NCI-H460 (cell line): ENCODE results near the gene TNIK. TPM values are rescaled to one million over a fixed set of nuclear protein-coding genes. Genes with fewer than 3 reads are reported as not detected.
A peak's percentile ranks its signal among the peaks of the same experiment; 100 is the strongest.

Experiments
- DNase-seq: peaks from one replicate; pipeline ENCODE4 v3.0.0-alpha.2; 2016; ENCODE audit warnings: low read depth; ENCODE audit errors: extremely low read depth
- polyA plus RNA-seq: library from polyadenylated mRNA; depleted of rRNA; stranded (reverse); fragments of >200 nt; gene quantifications from 2 replicates; pipeline ENCODE4 v1.2.3, GENCODE V29; 2014; cell fraction: nucleus; rRNA removed
- total RNA-seq: library from RNA; depleted of rRNA; stranded (reverse); fragments of >200 nt; shearing (Covaris generic); gene quantifications from 2 replicates; pipeline ENCODE4 v1.2.3, GENCODE V29; 2014; rRNA removed

The TNIK gene
- 0.46 and 1.1 TPM in 2 replicates for total RNA-seq
- 0.97 TPM in 1 of 2 replicates, not detected in the other for polyA plus RNA-seq

DNA sequence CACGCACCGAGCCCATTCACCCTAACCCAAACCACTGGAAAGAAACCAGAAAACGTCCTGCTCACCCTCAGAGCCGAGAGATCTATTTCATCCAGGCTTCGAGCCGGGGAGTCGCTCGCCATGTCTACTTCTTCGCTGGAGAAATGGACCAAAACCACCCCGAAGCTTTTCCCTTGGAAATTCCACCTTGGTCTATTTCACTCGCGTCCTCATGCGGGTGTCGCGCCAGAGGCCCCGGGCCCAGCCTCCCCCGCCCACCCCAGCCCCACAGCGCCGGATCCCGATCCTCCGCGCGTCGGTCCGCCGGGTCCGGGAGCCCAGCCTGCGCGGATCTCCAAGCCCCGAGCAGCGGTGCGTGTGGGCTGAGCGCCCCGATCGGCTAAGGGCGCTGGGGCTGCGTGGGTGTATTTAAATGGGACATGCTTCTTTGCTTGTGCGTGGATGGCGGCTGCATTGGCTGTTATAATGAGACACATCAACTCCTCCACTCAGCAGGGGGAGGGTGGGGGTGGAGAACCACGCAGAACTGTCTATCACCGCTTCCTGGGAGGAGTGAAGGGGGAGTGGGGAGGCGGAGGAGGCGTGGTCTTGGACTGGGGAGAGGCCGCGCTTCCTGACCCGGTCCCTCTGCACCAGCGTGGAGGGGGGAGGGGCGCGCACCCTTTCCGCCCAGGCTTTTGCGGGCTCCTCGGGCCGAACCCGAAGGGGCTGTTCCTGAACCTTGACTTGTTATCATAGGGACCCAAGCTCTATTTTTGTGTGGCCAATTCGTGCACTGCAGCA lies at the start of gene TNIK:
Gene TNIK, minus strand, starts transcription at position 464 of the 783 bp plus-strand sequence. Its CDS starts 342 bp downstream, at position 122.
- peak; percentile 55 for DNase-seq

GRCh38 chr3:171508676-171509075 lies 48.5 kb upstream of the TNIK start:
- no peak for DNase-seq

DNA sequence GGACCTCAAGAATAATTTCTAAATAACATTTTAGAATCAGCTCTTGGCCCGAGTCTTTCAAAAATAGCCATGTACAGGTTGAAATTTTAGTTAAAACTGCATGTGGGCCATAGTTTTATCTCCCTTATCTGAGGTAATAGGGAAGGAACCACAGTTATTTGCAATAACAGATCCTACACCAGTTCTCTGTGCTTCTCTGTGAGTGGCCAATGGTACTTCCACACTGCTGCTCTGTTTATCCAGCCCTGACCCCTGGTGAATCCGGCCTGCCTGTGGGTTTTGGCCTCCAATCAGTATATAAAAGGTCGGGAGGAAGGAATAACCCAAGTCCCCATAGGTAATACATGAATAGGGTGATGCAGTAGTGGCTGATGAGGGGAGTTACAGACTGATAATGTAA lies 48.0 kb upstream of the TNIK start:
- no peak for DNase-seq

GRCh38 chr3:171506743-171507319 lies 46.6 kb upstream of the TNIK start:
- no peak for DNase-seq

DNA sequence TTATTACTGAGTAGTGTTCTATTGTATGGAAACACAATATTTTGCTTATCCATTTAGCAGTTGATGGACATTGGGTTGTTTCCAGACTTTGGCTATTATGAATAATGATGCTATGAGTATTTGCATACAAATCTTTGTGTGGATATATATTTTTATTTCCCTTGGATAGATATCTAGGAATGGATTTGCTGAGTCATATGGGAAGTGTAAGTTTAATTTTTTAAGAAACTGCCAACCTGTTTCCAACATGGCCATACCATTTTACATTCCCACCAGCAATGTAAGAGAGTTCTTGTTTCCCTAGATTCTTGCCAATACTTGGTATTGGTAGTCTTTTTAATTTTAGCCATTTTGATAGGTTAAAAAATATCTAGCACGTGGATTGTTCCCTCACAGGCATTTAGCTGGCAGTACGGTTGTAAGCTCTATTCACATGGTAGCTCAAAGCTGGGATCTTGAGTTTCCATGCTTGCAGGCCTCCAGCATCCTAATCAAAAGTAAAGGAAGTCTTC lies 45.7 kb upstream of the TNIK start:
- no peak for DNase-seq

DNA sequence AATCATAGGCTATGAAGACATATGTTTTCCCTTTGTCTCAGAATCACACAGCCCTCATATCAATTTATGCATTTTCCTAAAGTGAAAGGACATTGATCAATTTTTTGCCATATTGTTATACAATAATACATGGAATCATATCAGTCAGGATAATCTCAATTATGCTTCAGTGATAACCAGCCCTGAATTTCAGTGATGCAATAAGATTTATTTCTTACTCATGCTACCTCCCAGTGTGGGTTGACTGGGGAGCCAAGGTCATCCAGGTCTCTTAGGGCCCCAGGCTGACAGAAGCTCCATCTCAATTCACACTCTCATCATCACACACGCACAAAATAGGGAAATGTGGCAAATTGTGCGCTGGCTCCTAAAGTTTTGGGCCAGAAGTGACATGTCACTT lies 44.2 kb upstream of the TNIK start:
- no peak for DNase-seq

GRCh38 chr3:171503817-171504216 lies 43.6 kb upstream of the TNIK start:
- no peak for DNase-seq

- no peak for DNase-seq
Observed at GRCh38 chr3:171498921-171499320, 38.7 kb upstream of the TNIK start.

DNA sequence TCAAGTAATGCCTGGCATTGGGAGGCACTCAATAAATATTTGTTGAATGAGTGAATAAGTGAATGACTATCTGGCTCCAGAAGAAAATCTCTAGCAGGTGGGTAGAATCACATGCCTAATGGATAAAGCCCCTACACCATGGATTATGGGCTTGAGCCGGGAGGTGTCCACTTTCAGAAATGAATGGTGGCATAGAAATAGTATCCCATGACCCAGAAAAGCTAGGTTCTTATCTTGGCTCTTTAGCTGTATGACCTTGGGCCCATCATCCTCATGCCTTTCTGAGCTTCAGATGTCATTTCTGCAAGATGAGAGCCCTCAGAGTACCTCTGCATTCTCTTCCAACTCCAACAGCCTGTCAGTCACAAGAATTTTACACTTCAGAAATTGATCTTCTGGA lies 37.3 kb upstream of the TNIK start:
- DNase-seq: no peak

GRCh38 chr3:171495413-171495812 lies 35.2 kb upstream of the TNIK start:
- no peak for DNase-seq

DNA sequence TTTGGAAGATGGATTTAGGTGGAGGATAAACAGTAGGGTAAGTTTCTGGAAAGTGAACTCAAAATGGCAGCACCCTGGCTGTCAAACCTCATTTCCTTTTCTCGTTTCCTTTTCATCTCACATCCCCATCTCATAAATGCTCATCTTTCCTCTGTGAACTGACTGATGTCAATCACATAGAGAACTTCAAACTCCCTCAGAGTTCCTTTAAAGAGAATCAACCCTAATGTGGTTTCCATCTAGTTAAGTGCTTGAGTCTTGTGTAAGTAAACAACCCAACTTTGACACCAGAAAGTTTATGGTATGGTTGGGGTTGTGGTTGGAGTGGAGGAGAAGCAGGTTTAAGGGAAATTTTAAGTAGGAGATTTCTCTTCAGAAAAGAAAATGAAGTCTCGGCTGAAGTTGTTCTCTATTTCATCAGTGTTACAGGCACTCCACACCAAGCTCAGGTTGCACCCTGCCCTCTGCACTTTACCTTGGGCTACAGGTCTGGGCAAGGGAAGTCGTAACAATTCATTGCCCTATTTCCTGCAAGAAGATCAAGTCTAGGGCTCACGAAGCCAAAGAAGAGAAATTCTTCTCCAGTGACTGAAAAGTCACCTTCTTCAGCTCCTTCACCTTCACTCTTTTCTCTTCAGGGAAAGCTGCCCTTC lies 34.4 kb upstream of the TNIK start:
- DNase-seq: no peak

- no peak for DNase-seq
Observed at GRCh38 chr3:171491361-171491760, 31.2 kb upstream of the TNIK start.

DNA sequence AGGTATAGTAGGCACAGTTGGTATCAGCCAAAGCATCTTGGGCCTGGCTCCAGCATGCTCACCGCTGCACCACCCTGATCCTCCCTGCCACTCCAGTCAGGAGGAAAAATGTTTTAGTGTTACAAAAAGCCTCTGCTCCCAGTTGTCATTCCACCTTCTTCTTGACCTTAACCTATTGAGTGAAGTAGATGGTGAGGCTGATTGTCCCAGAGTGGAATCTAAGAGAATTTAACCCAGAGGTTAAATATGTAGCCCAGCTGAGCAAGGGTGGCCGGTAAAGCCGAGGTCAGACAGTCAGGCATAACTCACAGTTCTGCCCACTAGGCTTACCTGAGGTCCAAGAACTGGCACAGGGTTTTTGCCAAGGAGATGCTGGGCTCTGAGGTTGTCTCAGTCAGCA lies 30.7 kb upstream of the TNIK start:
- no peak for DNase-seq

- no peak for DNase-seq
Observed at GRCh38 chr3:171489348-171489747, 29.1 kb upstream of the TNIK start.

GRCh38 chr3:171488479-171488878 lies 28.3 kb upstream of the TNIK start:
- DNase-seq: no peak

GRCh38 chr3:171487382-171487781 lies 27.2 kb upstream of the TNIK start:
- DNase-seq: no peak

GRCh38 chr3:171485338-171485737 lies 25.1 kb upstream of the TNIK start:
- no peak for DNase-seq

DNA sequence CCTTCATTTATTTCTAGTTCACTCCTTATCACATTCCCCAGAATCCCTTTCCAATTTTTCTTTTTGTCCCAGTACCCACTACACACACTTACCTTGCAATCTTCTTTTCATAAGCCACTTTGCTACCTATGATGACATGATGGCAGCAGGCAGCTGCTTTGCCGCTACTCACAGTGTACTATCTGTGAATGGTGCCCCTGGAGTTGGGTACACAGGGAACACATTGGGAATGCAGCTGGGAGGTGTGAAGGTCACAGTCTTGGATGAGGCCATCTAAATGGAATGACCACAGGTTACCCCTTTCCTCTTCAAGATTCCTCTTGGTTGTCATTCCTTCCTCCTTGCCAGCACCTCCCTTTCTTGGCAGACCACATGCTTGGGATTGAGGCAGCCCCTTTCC lies 20.8 kb upstream of the TNIK start:
- DNase-seq: no peak

DNA sequence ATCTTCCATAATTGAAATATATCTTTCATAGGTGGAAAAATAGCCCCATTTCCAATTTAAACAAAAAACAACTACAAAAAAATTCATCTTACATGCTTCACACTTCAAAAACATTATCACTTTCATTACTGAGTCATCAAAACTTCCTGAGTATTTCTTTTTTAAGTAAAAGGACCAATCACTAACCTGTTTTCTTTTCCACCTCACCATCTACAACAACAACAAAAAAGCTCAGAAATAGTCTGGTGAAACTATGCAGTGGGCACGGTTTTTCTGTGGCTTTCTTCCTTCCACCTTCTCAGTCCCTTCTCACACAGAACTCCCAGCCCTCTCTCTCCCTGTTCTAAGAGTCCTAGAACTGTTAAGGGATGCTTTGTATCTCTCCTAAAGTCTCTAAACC lies 20.3 kb upstream of the TNIK start:
- no peak for DNase-seq

DNA sequence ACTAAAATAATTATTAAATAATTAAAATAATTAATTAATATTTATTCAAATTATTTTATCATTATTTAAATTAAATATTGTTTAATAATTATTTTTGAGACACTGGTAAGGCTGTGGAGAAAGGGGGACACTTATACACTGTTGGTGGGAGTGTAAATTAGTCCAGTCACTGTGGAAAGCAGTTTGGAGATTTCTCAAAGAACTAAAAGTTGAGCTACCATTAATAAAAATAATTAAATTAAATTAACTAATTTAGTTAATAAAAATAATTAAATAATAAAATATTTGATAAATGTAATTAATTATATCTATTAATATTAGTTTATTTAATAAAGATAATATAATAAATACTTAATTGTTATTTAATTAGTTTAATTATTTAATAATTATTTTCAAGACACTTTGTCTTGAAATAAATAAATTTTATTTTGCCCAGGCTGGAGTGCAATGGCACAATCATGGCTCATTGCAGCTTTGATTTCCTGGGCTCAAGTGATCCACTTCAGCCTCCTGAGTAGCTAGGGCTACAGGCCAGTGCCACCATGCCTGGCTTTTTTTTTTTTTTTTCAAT lies 16.4 kb upstream of the TNIK start:
- DNase-seq: no peak

- no peak for DNase-seq
Observed at GRCh38 chr3:171472552-171472951, 12.3 kb upstream of the TNIK start.
